OCI-LY7 (cell line): Measurements from ENCODE around the gene SMIM17. TPM values are rescaled to one million over a fixed set of nuclear protein-coding genes. Genes with fewer than 3 reads are reported as not detected.

Experiments
- BruUV-seq: library from RNA; stranded (reverse); fragments of 400-500 nt; replicated peaks from 2 replicates; lab custom pipeline; 2021; lab: Mats Ljungman, UMichigan
- CTCF ChIA-PET: fragments of 300-600 bp; sonication (Branson Sonifier 250); formaldehyde crosslinking; loops from one replicate; lab custom pipeline; 2022; ENCODE audit warnings: antibody characterized with exemption; ENCODE audit not compliant: unreplicated experiment; lab: Charles Lee
- POLR2A ChIA-PET: fragments of 300-600 bp; sonication (Branson Sonifier 250); formaldehyde crosslinking; loops from one replicate; lab custom pipeline; 2022; ENCODE audit warnings: antibody characterized with exemption; lab: Charles Lee
- DNase-seq: peaks from one replicate; pipeline ENCODE4 v3.0.0-alpha.2; 2015; ENCODE audit warnings: low spot score
- H2AFZ ChIP-seq: fragments of 200-600 bp; sonication (generic), shearing (Covaris generic); 2 replicates; pipeline ENCODE4 v1.6.1; 2014; ENCODE audit warnings: mild to moderate bottlenecking, antibody characterized with exemption, low read length, moderate library complexity
- H3K27ac ChIP-seq: fragments of 200-600 bp; sonication (generic); 2 replicates; pipeline ENCODE4 v1.5.1; 2014; ENCODE audit warnings: mixed run types, low read depth, mild to moderate bottlenecking, moderate library complexity, low read length, inconsistent platforms; ENCODE audit not compliant: poor library complexity, severe bottlenecking
- H3K36me3 ChIP-seq: fragments of 200-600 bp; sonication (generic); 2 replicates; pipeline ENCODE4 v1.6.1; 2014; ENCODE audit warnings: mild to moderate bottlenecking, antibody characterized with exemption, low read length, moderate library complexity, mixed read lengths; ENCODE audit not compliant: insufficient read depth
- H3K4me1 ChIP-seq: fragments of 200-600 bp; sonication (generic); 2 replicates; pipeline ENCODE4 v1.5.1; 2014; ENCODE audit warnings: mild to moderate bottlenecking, low read length; ENCODE audit not compliant: insufficient read depth, poor library complexity, severe bottlenecking
- H3K4me2 ChIP-seq: fragments of 200-600 bp; sonication (generic); 2 replicates; pipeline ENCODE4 v1.6.1; 2014; ENCODE audit warnings: mild to moderate bottlenecking, low read length
- H3K4me3 ChIP-seq: fragments of 200-600 bp; sonication (generic); 2 replicates; pipeline ENCODE4 v1.5.1; 2014; ENCODE audit warnings: mild to moderate bottlenecking, low read depth, low read length; ENCODE audit not compliant: poor library complexity, severe bottlenecking
- H3K79me2 ChIP-seq: fragments of 200-600 bp; sonication (generic); 2 replicates; pipeline ENCODE4 v1.6.1; 2016; ENCODE audit warnings: low read depth, mild to moderate bottlenecking, low read length, moderate library complexity, mixed read lengths; ENCODE audit not compliant: insufficient read depth
- H3K9me2 ChIP-seq: fragments of 200-600 bp; sonication (generic); 2 replicates; pipeline ENCODE4 v1.6.1; 2016; ENCODE audit warnings: mild to moderate bottlenecking, low read length, mixed read lengths; ENCODE audit not compliant: insufficient read depth
- H3K9me3 ChIP-seq: fragments of 200-600 bp; sonication (generic); 2 replicates; pipeline ENCODE4 v1.6.1; 2014; ENCODE audit warnings: mild to moderate bottlenecking, mixed run types, low read length, mixed read lengths
- H4K20me1 ChIP-seq: fragments of 200-600 bp; sonication (generic); 2 replicates; pipeline ENCODE4 v1.6.1; 2014; ENCODE audit warnings: mild to moderate bottlenecking, antibody characterized with exemption, low read length, moderate library complexity, mixed read lengths; ENCODE audit not compliant: insufficient read depth
- CTCF ChIP-seq: fragments of 200-600 bp; sonication (generic); conservative IDR thresholded peaks from 2 replicates; pipeline ENCODE4 v1.5.1; 2014; ENCODE audit warnings: mild to moderate bottlenecking, antibody characterized with exemption, low read length, moderate library complexity, mixed read lengths
- EZH2phosphoT487 ChIP-seq: fragments of 200-600 bp; sonication (generic); IDR thresholded peaks from 2 replicates; pipeline ENCODE4 v1.6.1; 2018; ENCODE audit warnings: low read depth, borderline replicate concordance, mild to moderate bottlenecking, mixed run types, antibody characterized with exemption, low read length, moderate library complexity, mixed read lengths
- intact Hi-C: fragments of 100-400 bp; cut with micrococcal nuclease; formaldehyde crosslinking; loops from one replicate; pipeline ENCODE4 v1.10.0; 2022; ENCODE audit not compliant: unreplicated experiment
- total RNA-seq, 2 experiments: library from RNA; depleted of rRNA in 1 of 2; stranded (reverse); fragments of >200 nt in 1 of 2; shearing (Covaris generic) in 1 of 2; gene quantifications; 2 replicates each; pipeline ENCODE4 v1.2.3, GENCODE V29; 2014 to 2022

The SMIM17 gene
- total RNA-seq, 2 experiments from 2014 or later = not detected

GRCh38 chr19:56705939-56706338 is 63.0 kb downstream of the SMIM17 start:
- no peak for DNase-seq
- Histone ChIP-seq H2AFZ (no peak overlapping the region), H3K4me1 (no peaks in the 10 kb centered on the region), H3K4me2 (no peak overlapping the region), H3K4me3 (no peak overlapping the region), H3K36me3 (no peaks in the 10 kb centered on the region), H4K20me1 (no peaks in the 10 kb centered on the region), H3K9me2 (no peaks in the 10 kb centered on the region), H3K79me2 (no peaks in the 10 kb centered on the region), H3K9me3 (no peaks in the 10 kb centered on the region), H3K27ac (no peak overlapping the region)
- CTCF ChIA-PET = no interaction called here
- no TSS peak for BruUV-seq
- POLR2A ChIA-PET = no interaction called here
- intact Hi-C loops = no loop called here
- TF ChIP-seq CTCF = no peak
- no peak for TF ChIP-seq EZH2phosphoT487

Other genes starting within 250 kb of the SMIM17 start
- not detected in 2 replicates for gene ZNF582, start 249.6 kb upstream of the SMIM17 start, total RNA-seq (2014; rRNA removed; shearing (Covaris generic))
- 0.20 TPM in 1 of 2 replicates, not detected in the other for gene ZNF582, start 249.6 kb upstream of the SMIM17 start, total RNA-seq (2022)
- 0.73 and 1.8 TPM in 2 replicates for gene ZNF583, start 238.8 kb upstream of the SMIM17 start, total RNA-seq (2014; rRNA removed; shearing (Covaris generic))
- gene ZNF583, start 238.8 kb upstream of the SMIM17 start, total RNA-seq (2022) = 3.0 and 3.3 TPM in 2 replicates
- not detected in 2 replicates for gene ZNF667, start 165.8 kb upstream of the SMIM17 start, total RNA-seq (2014; rRNA removed; shearing (Covaris generic))
- gene ZNF667, start 165.8 kb upstream of the SMIM17 start, total RNA-seq (2022) = not detected in 2 replicates
- gene ZNF471, start 135.3 kb upstream of the SMIM17 start, total RNA-seq (2014; rRNA removed; shearing (Covaris generic)) = not detected in 2 replicates
- gene ZNF471, start 135.3 kb upstream of the SMIM17 start, total RNA-seq (2022) = not detected in 2 replicates
- not detected in 2 replicates for gene ZFP28, start 104.2 kb upstream of the SMIM17 start, total RNA-seq (2014; rRNA removed; shearing (Covaris generic))
- gene ZFP28, start 104.2 kb upstream of the SMIM17 start, total RNA-seq (2022) = not detected in 2 replicates
- 0.54 and 1.1 TPM in 2 replicates for gene ZNF470, start 75.7 kb upstream of the SMIM17 start, total RNA-seq (2014; rRNA removed; shearing (Covaris generic))
- gene ZNF470, start 75.7 kb upstream of the SMIM17 start, total RNA-seq (2022) = 0.92 and 1.2 TPM in 2 replicates
- 5.6 and 6.2 TPM in 2 replicates for gene ZNF71, start 47.9 kb upstream of the SMIM17 start, total RNA-seq (2014; rRNA removed; shearing (Covaris generic))
- gene ZNF71, start 47.9 kb upstream of the SMIM17 start, total RNA-seq (2022) = 4.5 and 6.3 TPM in 2 replicates
- gene ZNF835, start 28.6 kb downstream of the SMIM17 start, total RNA-seq (2014; rRNA removed; shearing (Covaris generic)) = not detected in 2 replicates
- not detected in 2 replicates for gene ZNF835, start 28.6 kb downstream of the SMIM17 start, total RNA-seq (2022)
- not detected in 2 replicates for gene PEG3, start 197.6 kb downstream of the SMIM17 start, total RNA-seq (2014; rRNA removed; shearing (Covaris generic))
- not detected in 2 replicates for gene PEG3, start 197.6 kb downstream of the SMIM17 start, total RNA-seq (2022)
- gene ZIM2, start 197.6 kb downstream of the SMIM17 start, total RNA-seq (2014; rRNA removed; shearing (Covaris generic)) = not detected in 2 replicates
- gene ZIM2, start 197.6 kb downstream of the SMIM17 start, total RNA-seq (2022) = not detected in 2 replicates